Fibroblast of lung (primary cell): ENCODE results near the gene PPIP5K2. TPM values are rescaled to one million over a fixed set of nuclear protein-coding genes. Genes with fewer than 3 reads are reported as not detected.
"Not testable (repeated sequence)": the region's sequence is repeated elsewhere in the genome, so short reads cannot be mapped to it uniquely, and the experiment has no call there.

Experiments used
- DNase-seq, 2 donors: peaks; one replicate each; pipeline versions ENCODE4 v3.0.0 to v3.0.0-alpha.2; 2010; ENCODE audit warnings: low read depth in 2 of 2
- H2AFZ ChIP-seq: 2 replicates; pipeline ENCODE4 v1.5.1; 2012; ENCODE audit warnings: low read length, control low read depth, inconsistent platforms
- H3K27ac ChIP-seq: 2 replicates; pipeline ENCODE4 v1.5.1; 2011; ENCODE audit warnings: low read length, control low read depth; ENCODE audit not compliant: insufficient read depth
- H3K27me3 ChIP-seq: 2 replicates; pipeline ENCODE4 v1.5.1; 2011; ENCODE audit warnings: mild to moderate bottlenecking, low read length; ENCODE audit not compliant: control insufficient read depth, insufficient read depth
- H3K36me3 ChIP-seq: 2 replicates; pipeline ENCODE4 v1.5.1; 2011; ENCODE audit warnings: low read length; ENCODE audit not compliant: control insufficient read depth, insufficient read depth
- H3K4me1 ChIP-seq: 2 replicates; pipeline ENCODE4 v1.5.1; 2011; ENCODE audit warnings: low read length; ENCODE audit not compliant: control insufficient read depth, insufficient read depth; ENCODE audit errors: extremely low read depth
- H3K4me2 ChIP-seq: 2 replicates; pipeline ENCODE4 v1.5.1; 2011; ENCODE audit warnings: low read length, control low read depth; ENCODE audit not compliant: insufficient read depth; ENCODE audit errors: extremely low read depth
- H3K4me3 ChIP-seq, 4 experiments: fragments of 200-600 bp in 1 of 4; sonication (generic) in 1 of 4; replicated peaks in 1 of 4; 2 replicates each; pipeline ENCODE4 v1.5.1; 2011 to 2016; ENCODE audit warnings: low read length in 4 of 4, low read depth in 3 of 4, mild to moderate bottlenecking in 3 of 4, control low read depth in 2 of 4, inconsistent platforms in 1 of 4, mixed read lengths in 1 of 4; ENCODE audit not compliant: insufficient read depth in 1 of 4; ENCODE audit errors: control extremely low read depth in 1 of 4
- H3K79me2 ChIP-seq: 2 replicates; pipeline ENCODE4 v1.5.1; 2012; ENCODE audit warnings: mild to moderate bottlenecking, low read length, inconsistent platforms; ENCODE audit not compliant: control insufficient read depth, insufficient read depth
- H3K9ac ChIP-seq: 2 replicates; pipeline ENCODE4 v1.5.1; 2011; ENCODE audit warnings: mild to moderate bottlenecking, low read length, control low read depth; ENCODE audit not compliant: insufficient read depth
- H3K9me3 ChIP-seq: 2 replicates; pipeline ENCODE4 v1.5.1; 2012; ENCODE audit warnings: low read depth, low read length; ENCODE audit not compliant: control insufficient read depth, insufficient read depth
- H4K20me1 ChIP-seq: 2 replicates; pipeline ENCODE4 v1.5.1; 2011; ENCODE audit warnings: low read length; ENCODE audit not compliant: control insufficient read depth, insufficient read depth; ENCODE audit errors: extremely low read depth
- CTCF ChIP-seq, 2 donors: IDR thresholded peaks in 1 of 2; conservative IDR thresholded peaks in 1 of 2; 1 replicate in 1 of 2; 2 replicates in 1 of 2; pipeline ENCODE4 v1.5.1; 2011 to 2012; ENCODE audit warnings: low read length in 2 of 2, control low read depth in 1 of 2, inconsistent platforms in 1 of 2, low read depth in 1 of 2, mild to moderate bottlenecking in 1 of 2
- EZH2 ChIP-seq: IDR thresholded peaks from 2 replicates; pipeline ENCODE4 v1.5.1; 2012; ENCODE audit warnings: low read length, control low read depth, mild to moderate bottlenecking; ENCODE audit errors: missing control alignments
- polyA plus RNA-seq, 2 donors: library from polyadenylated mRNA; depleted of rRNA in 1 of 2; stranded (reverse) in 1 of 2; unstranded in 1 of 2; fragments of >200 nt; gene quantifications; 2 replicates each; pipeline ENCODE4 v1.2.1, GENCODE V29; 2011 to 2012; ENCODE audit warnings: missing spikeins in 1 of 2
- total RNA-seq: library from RNA; depleted of rRNA; stranded (reverse); fragments of >200 nt; gene quantifications from 2 replicates; pipeline ENCODE4 v1.2.1, GENCODE V29; 2014

The PPIP5K2 gene
- total and polyA plus RNA-seq, 2 donors (not counting 1 experiment from before 2014, with no cell fraction given), result 42.1 to 49.3 TPM

DNA sequence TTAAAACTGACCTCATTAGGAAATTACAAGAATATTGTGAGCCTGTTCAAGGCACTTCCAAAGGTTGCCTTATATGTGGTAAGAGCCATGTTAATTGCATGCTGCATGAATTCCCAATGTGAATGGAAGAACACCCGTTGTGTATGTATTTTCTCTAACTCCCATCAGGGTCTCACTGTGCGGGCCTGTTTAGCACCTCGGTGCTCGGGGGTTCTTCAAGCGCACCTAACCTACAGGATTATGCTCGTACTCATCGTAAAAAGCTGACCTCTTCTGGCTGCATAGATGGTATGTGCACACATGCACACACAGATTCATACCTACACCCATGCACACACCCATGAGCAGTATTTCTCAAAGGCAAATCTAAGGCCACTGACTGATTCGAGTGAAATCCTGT lies 66.1 kb downstream of the PPIP5K2 start:
- H3K27me3 ChIP-seq, result no peaks in the 10 kb centered on the region
- no peaks in the 10 kb centered on the region for H4K20me1 ChIP-seq
- H3K9me3 ChIP-seq, result no peaks in the 10 kb centered on the region
- DNase-seq, result no peak
- H2AFZ ChIP-seq, result no peak overlapping the region
- H3K9ac ChIP-seq, result no peak overlapping the region
- no peak for TF ChIP-seq CTCF (conservative IDR thresholded peaks at IDR 0.05 in 1 of 2, IDR thresholded peaks at IDR 0.05 in 1 of 2; ENCODE audit: low read depth in 1 of 2, low read length in 2 of 2)
- TF ChIP-seq EZH2, result no peak
- no peak overlapping the region for H3K4me3 ChIP-seq
- H3K4me1 ChIP-seq, result no peaks in the 10 kb centered on the region
- no peaks in the 10 kb centered on the region for H3K79me2 ChIP-seq
- peaks cover 2% of the 10 kb centered on the region for H3K36me3 ChIP-seq
- no peak overlapping the region for H3K27ac ChIP-seq
- H3K4me2 ChIP-seq, result no peak overlapping the region

GRCh38 chr5:103188436-103188835 lies 68.3 kb downstream of the PPIP5K2 start:
- no peak overlapping the region for H3K4me2 ChIP-seq
- no peaks in the 10 kb centered on the region for H3K27me3 ChIP-seq
- no peaks in the 10 kb centered on the region for H3K79me2 ChIP-seq
- H3K4me1 ChIP-seq, result no peaks in the 10 kb centered on the region
- H3K9ac ChIP-seq, result no peak overlapping the region
- no peak overlapping the region for H3K27ac ChIP-seq
- no peak for DNase-seq
- no peak overlapping the region for H3K4me3 ChIP-seq
- H4K20me1 ChIP-seq, result no peaks in the 10 kb centered on the region
- no peak overlapping the region for H2AFZ ChIP-seq
- H3K36me3 ChIP-seq, result peaks cover 2% of the 10 kb centered on the region
- no peaks in the 10 kb centered on the region for H3K9me3 ChIP-seq
- no peak for TF ChIP-seq CTCF (conservative IDR thresholded peaks at IDR 0.05 in 1 of 2, IDR thresholded peaks at IDR 0.05 in 1 of 2; ENCODE audit: low read depth in 1 of 2, low read length in 2 of 2)
- TF ChIP-seq EZH2, result no peak

- no peak for DNase-seq
- no peak overlapping the region for H3K9ac ChIP-seq
- TF ChIP-seq CTCF (conservative IDR thresholded peaks at IDR 0.05 in 1 of 2, IDR thresholded peaks at IDR 0.05 in 1 of 2; ENCODE audit: low read depth in 1 of 2, low read length in 2 of 2), result no peak
Measured at GRCh38 chr5:103203226-103203625, 83.1 kb downstream of the PPIP5K2 start.

DNA sequence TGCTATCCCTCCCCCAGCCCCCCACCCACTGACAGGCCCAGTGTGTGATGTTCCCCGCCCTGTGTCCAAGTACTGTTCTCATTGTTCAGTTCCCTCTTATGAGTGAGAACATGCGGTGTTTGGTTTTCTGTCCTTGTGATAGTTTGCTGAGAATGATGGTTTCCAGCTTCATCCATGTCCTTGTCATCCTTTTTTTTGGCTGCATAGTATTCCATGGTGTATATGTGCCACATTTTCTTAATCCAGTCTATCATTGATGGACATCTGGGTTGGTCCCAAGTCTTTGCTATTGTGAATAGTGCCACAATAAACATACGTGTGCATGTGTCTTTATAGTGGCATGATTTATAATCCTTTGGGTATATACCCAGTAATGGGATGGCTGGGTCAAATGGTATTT lies 84.9 kb downstream of the PPIP5K2 start:
- H3K27ac ChIP-seq, H3K4me3 ChIP-seq, H3K9me3 ChIP-seq, H3K27me3 ChIP-seq, H3K4me2 ChIP-seq, H3K4me1 ChIP-seq, DNase-seq, H2AFZ ChIP-seq, H3K9ac ChIP-seq, H3K79me2 ChIP-seq, H4K20me1 ChIP-seq, H3K36me3 ChIP-seq: not testable (repeated sequence)

More at GRCh38 chr5:103203226-103203625, 83.1 kb downstream of the PPIP5K2 start:
- Histone ChIP-seq H3K27ac (no peak overlapping the region), H3K4me3 (no peak overlapping the region), H3K9me3 (no peaks in the 10 kb centered on the region), H3K79me2 (no peaks in the 10 kb centered on the region), H4K20me1 (no peaks in the 10 kb centered on the region), H2AFZ (no peak overlapping the region), H3K4me2 (no peak overlapping the region), H3K27me3 (no peaks in the 10 kb centered on the region), H3K36me3 (no peaks in the 10 kb centered on the region), H3K4me1 (no peaks in the 10 kb centered on the region)
